WERI-Rb-1 (cell line): Measurements from ENCODE around the gene RYR2.

Experiments used
- DNase-seq: peaks from one replicate; pipeline ENCODE4 v3.0.0-alpha.2; 2020
- H3K27ac ChIP-seq: fragments of 250-450 bp; sonication (Bioruptor Pico); 2 replicates; pipeline ENCODE4 v1.5.1; 2020; ENCODE audit warnings: mild to moderate bottlenecking, moderate library complexity
- H3K27me3 ChIP-seq: fragments of 250-450 bp; sonication (Bioruptor Pico); 2 replicates; pipeline ENCODE4 v1.5.1; 2021; ENCODE audit warnings: mild to moderate bottlenecking, low read depth, moderate library complexity; ENCODE audit not compliant: insufficient read depth, severe bottlenecking
- H3K36me3 ChIP-seq: fragments of 250-450 bp; sonication (Bioruptor Pico); 2 replicates; pipeline ENCODE4 v1.5.1; 2020; ENCODE audit warnings: mild to moderate bottlenecking, moderate library complexity
- H3K4me3 ChIP-seq: 2 replicates; pipeline ENCODE4 v1.5.1; 2011; ENCODE audit warnings: low read depth, mild to moderate bottlenecking, control low read depth, low read length
- H3K9me3 ChIP-seq: fragments of 250-450 bp; sonication (Bioruptor Pico); 2 replicates; pipeline ENCODE4 v1.5.1; 2021; ENCODE audit warnings: mild to moderate bottlenecking, moderate library complexity; ENCODE audit not compliant: severe bottlenecking
- TF ChIP-seq, protein P1 (sequence below): IDR thresholded peaks from 2 replicates; pipeline ENCODE4 v1.5.1; 2011; ENCODE audit warnings: low read depth, mild to moderate bottlenecking, control low read depth, inconsistent platforms, low read length

The RYR2 gene

GRCh38 chr1:237732657-237733056, 690.7 kb downstream of the RYR2 start:
- Histone ChIP-seq H3K27ac (no peak overlapping the region), H3K4me3 (no peak overlapping the region), H3K9me3 (no peaks in the 10 kb centered on the region), H3K36me3 (no peaks in the 10 kb centered on the region), H3K27me3 (no peaks in the 10 kb centered on the region)
- no peak for DNase-seq
- TF ChIP-seq, protein P1, sequence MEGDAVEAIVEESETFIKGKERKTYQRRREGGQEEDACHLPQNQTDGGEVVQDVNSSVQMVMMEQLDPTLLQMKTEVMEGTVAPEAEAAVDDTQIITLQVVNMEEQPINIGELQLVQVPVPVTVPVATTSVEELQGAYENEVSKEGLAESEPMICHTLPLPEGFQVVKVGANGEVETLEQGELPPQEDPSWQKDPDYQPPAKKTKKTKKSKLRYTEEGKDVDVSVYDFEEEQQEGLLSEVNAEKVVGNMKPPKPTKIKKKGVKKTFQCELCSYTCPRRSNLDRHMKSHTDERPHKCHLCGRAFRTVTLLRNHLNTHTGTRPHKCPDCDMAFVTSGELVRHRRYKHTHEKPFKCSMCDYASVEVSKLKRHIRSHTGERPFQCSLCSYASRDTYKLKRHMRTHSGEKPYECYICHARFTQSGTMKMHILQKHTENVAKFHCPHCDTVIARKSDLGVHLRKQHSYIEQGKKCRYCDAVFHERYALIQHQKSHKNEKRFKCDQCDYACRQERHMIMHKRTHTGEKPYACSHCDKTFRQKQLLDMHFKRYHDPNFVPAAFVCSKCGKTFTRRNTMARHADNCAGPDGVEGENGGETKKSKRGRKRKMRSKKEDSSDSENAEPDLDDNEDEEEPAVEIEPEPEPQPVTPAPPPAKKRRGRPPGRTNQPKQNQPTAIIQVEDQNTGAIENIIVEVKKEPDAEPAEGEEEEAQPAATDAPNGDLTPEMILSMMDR: no peak

DNA sequence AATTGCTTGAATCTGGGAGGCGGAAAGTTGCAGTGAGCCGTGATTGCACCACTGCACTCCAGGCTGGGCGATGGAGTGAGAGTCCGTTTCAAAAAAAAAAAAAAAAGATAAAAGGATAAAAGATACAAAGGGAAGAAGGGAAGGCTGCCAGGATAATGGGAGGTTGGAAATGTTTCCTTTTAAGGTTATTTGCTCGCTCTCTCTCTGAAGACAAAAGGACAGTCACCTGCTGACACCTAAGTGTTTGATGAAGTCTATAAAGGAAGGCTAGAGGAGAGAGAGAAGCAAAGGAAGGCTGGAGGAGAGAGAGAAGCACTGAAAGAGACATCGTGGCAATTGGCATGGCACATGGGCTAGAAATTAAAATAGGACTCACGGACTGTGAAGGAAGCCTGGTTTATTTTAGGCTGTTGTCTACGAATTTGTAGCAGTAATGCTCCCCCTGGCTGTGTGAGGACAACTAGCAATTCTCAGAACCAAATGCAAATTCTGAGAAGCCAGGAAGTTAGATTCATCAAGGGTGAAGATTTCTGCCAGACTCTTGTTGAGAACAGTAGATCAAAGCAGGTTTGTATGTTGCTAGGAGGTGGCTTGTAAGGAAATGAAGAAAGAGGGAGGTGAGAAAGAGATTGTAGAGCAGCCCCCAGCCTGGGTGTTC, 694.5 kb downstream of the RYR2 start:
- Histone ChIP-seq H3K4me3 (no peak overlapping the region), H3K27ac (no peak overlapping the region), H3K9me3 (no peaks in the 10 kb centered on the region), H3K27me3 (no peaks in the 10 kb centered on the region), H3K36me3 (no peaks in the 10 kb centered on the region)
- no peak for DNase-seq
- TF ChIP-seq, protein P1: peak; percentile 55

GRCh38 chr1:237737448-237737847, 695.5 kb downstream of the RYR2 start:
- no peaks in the 10 kb centered on the region for H3K36me3 ChIP-seq
- no peaks in the 10 kb centered on the region for H3K9me3 ChIP-seq
- H3K27me3 ChIP-seq: no peaks in the 10 kb centered on the region
- TF ChIP-seq, protein P1: no peak
- H3K4me3 ChIP-seq: no peak overlapping the region
- DNase-seq: no peak
- no peak overlapping the region for H3K27ac ChIP-seq

DNA sequence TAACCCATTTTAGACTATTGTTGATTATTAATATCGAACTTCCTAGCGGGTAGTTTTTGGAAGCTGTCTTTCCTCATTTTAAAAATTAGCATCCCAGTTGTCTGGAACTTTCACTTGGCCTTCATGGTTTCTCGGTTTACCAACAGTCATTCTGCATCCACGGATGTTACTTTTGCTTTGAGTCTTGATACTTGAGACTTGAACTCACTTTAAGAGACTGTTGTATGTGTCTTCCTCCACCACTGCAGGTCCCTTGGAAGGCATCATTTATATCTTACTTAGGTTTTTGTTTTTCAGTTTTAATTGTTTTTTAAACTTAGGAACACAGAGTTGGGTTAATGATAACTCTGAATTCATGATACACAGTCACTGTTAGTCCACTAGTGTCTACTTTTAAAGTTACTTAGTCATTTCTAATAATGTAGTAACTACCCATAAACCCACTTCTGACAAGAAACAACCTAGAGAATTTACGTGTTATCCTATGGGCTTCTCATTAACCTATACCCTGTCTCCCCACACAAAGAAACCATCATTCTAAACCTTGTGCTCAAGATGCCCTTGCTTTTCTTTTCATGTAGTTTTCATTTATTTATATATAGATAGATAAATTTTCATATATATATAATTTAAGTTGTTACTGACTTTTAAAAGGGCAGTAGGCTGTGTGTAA, 696.1 kb downstream of the RYR2 start:
- no peak overlapping the region for H3K4me3 ChIP-seq
- no peak for DNase-seq
- H3K9me3 ChIP-seq: no peaks in the 10 kb centered on the region
- H3K36me3 ChIP-seq: no peaks in the 10 kb centered on the region
- H3K27ac ChIP-seq: no peak overlapping the region
- no peaks in the 10 kb centered on the region for H3K27me3 ChIP-seq
- TF ChIP-seq, protein P1: no peak

DNA sequence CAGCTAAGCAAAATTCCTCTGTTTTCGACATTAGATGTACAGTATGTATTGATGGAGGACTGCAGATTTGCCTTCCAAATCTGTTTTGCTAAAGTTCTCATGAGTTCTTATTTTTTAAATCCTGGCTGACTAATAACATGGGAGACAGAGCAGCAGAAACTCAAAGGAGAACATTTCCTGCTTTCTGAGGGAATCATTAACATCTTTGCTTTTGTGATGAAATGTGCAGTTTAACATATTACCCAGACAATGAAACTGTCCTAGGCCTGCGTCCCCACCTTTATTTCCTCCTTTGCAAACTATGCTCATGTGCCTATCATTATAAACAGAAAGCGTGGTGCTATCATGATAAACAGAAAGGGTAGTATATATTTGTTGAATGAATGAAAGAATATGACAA, 698.9 kb downstream of the RYR2 start:
- no peak for DNase-seq
- Histone ChIP-seq H3K36me3 (no peaks in the 10 kb centered on the region), H3K4me3 (no peak overlapping the region), H3K9me3 (no peaks in the 10 kb centered on the region), H3K27ac (no peak overlapping the region), H3K27me3 (no peaks in the 10 kb centered on the region)
- TF ChIP-seq, protein P1: no peak
